Lower leg skin (tissue), 4 donors: ENCODE results near the gene SEC16B. TPM values are rescaled to one million over a fixed set of nuclear protein-coding genes. Genes with fewer than 3 reads are reported as not detected.

Experiments
- DNase-seq, 2 donors: peaks; one replicate each; pipeline ENCODE4 v3.0.0-alpha.2; 2019; ENCODE audit warnings: low spot score in 2 of 2
- H3K4me3 ChIP-seq: fragments of 200-600 bp; sonication (generic); 2 replicates; pipeline ENCODE4 v1.5.1; 2017; ENCODE audit warnings: mild to moderate bottlenecking, low read depth; ENCODE audit not compliant: poor library complexity, severe bottlenecking
- POLR2A ChIP-seq, 2 donors: fragments of 450-650 bp; IDR thresholded peaks; one replicate each; pipeline ENCODE4 v1.6.1; 2016 to 2017; ENCODE audit warnings: antibody characterized with exemption in 2 of 2, mild to moderate bottlenecking in 1 of 2, moderate library complexity in 1 of 2
- WGBS, 2 donors: methylation state at CpG; one replicate each; pipeline ENCODE4 v1.1.5; 2018; 5-methylcytosine and 5-hydroxymethylcytosine counted together
- intact Hi-C: fragments of 100-400 bp; cut with DNase I; formaldehyde crosslinking; loops from one replicate; pipeline ENCODE4 v1.15.0; 2023; ENCODE audit warnings: low total_unique reads
- total RNA-seq, 4 donors: library from RNA; depleted of rRNA; stranded (reverse); fragments of >200 nt; gene quantifications; one replicate each; pipeline ENCODE4 v1.1.0, GENCODE V29; 2016
- TF ChIP-seq, protein P1 (sequence below), 3 donors: fragments of 450-650 bp; IDR thresholded peaks; one replicate each; pipeline ENCODE4 v1.5.1; 2016; ENCODE audit warnings: antibody characterized with exemption in 3 of 3, mild to moderate bottlenecking in 3 of 3, moderate library complexity in 2 of 3

SEC16B gene
- total RNA-seq, 4 donors from 2014 or later = 0.21 to 1.8 (median 1.4) TPM

DNA sequence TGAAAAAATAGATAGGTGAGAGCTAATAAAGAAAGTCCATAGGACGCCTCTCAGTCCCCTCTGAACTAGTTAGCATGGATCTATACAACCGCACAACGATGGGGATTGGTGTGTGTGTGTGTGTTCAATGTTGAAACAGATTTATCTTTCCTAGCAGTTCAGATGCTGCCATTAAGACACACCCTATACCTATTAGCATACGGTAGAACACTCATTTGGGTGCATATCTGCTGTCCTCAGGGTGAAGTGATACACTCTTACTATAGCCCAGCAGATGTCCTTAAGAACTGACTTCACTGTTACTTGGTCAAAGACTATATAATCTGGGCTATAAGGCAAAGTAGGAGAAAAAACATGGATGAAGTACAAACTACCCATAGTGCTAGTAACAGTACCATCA is 4.6 kb downstream of the SEC16B start:
- no peak for TF ChIP-seq POLR2A (IDR thresholded peaks at IDR 0.05)
- TF ChIP-seq, protein P1, sequence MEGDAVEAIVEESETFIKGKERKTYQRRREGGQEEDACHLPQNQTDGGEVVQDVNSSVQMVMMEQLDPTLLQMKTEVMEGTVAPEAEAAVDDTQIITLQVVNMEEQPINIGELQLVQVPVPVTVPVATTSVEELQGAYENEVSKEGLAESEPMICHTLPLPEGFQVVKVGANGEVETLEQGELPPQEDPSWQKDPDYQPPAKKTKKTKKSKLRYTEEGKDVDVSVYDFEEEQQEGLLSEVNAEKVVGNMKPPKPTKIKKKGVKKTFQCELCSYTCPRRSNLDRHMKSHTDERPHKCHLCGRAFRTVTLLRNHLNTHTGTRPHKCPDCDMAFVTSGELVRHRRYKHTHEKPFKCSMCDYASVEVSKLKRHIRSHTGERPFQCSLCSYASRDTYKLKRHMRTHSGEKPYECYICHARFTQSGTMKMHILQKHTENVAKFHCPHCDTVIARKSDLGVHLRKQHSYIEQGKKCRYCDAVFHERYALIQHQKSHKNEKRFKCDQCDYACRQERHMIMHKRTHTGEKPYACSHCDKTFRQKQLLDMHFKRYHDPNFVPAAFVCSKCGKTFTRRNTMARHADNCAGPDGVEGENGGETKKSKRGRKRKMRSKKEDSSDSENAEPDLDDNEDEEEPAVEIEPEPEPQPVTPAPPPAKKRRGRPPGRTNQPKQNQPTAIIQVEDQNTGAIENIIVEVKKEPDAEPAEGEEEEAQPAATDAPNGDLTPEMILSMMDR (IDR thresholded peaks at IDR 0.05) = no peak
- intact Hi-C loops = no loop called here
- no peak for DNase-seq
- 73 to 86% methylated on average over 4 of the region's 4 CpGs for WGBS, 2 donors
- H3K4me3 ChIP-seq = no peak overlapping the region

DNA sequence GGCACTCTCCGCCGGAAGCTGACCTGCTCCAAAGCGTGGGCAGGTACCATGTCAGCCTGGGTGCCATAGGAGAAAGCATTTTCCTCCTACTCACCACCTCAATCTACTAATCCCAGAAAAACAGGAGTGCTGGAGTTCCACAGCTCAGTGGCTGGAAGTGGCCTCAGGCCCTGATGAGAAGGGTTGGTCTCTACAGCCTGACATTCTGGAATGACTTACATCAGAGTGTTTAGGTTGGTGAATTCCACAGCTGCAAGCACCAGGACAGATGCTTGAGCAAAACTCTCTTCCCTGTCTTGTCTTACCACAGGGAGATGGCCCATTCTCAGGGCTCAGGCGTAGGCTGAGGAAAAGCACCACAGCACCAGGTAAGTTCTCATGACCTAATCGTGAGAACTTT is 5.5 kb downstream of the SEC16B start:
- H3K4me3 ChIP-seq = no peak overlapping the region
- 81 to 92% methylated on average over 5 of the region's 5 CpGs for WGBS, 2 donors
- intact Hi-C loops = no loop called here
- DNase-seq = no peak
- TF ChIP-seq POLR2A (IDR thresholded peaks at IDR 0.05) = no peak
- TF ChIP-seq, protein P1 (IDR thresholded peaks at IDR 0.05) = no peak

DNA sequence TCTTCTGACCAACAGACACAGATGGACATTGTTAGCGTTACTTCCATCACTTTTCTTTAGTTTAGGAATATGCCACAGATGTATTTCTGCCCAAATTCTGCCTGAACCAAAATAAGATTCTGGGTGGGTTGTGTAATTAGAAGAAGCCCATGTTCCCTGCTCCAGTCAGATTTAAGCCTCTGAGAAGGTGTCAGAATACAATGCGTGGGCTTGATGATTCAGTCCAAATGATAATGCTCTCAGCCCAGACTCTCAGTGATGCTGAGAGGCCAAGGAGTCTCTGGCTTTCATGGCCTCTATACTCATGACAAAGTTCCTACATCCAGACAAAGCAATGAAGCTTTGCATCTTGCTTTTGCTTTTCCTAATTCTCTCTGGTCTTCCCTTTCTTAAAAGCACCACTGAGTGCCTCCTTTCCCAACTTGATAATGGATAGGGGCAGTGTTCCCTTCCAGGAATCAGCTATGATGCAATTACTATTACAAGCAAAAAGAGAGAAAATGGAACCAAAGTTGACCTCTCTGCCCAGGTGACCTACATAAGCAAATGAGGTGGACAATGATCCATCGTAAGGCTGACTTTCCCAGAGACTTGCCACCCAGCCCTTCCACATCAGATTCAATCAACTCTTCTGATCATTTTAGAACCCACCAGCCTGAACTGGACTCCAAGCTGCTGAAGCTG is 8.8 kb downstream of the SEC16B start:
- no peak for DNase-seq
- WGBS, 2 donors = 63 to 79% methylated on average over 3 of the region's 3 CpGs
- H3K4me3 ChIP-seq = no peak overlapping the region
- intact Hi-C loops = no loop called here
- TF ChIP-seq, protein P1 (IDR thresholded peaks at IDR 0.05) = no peak
- TF ChIP-seq POLR2A (IDR thresholded peaks at IDR 0.05) = no peak

DNA sequence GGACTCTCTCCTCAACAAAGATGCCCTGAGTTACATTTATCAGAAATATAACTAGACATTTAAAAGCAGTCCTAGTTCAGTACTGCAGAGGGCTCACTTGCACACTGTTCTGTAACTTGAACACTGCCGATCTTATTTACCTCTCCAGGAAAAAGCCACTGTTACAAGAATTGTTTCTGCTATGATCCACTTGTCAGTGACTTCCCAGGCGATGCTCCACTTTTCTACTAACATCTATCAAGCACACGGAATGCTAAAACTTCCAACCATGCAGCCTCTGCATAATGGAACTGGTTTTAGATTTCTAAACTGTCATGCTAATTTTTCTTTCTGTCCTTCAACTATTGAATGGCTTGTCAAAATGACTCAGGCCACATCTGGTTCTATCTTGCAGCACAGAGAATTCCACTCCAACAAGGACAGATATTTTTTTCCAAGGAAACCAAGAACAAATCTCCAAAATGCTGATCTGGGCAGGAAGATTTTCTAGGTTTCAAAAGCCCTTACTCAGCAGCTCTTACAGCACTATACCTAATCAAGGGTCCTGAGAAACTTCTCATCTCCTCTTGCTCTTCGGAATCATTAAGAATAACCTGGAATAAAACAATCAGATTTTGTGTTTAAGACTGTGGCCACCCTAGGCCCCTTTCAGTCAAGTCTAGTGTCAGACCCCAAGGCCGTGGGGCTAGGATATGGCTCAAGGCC is 9.9 kb downstream of the SEC16B start:
- intact Hi-C loops = no loop called here
- TF ChIP-seq POLR2A (IDR thresholded peaks at IDR 0.05) = no peak
- TF ChIP-seq, protein P1 (IDR thresholded peaks at IDR 0.05) = no peak
- no peak overlapping the region for H3K4me3 ChIP-seq
- DNase-seq = no peak
- WGBS, 2 donors = 65 to 68% methylated on average over 5 of the region's 5 CpGs

DNA sequence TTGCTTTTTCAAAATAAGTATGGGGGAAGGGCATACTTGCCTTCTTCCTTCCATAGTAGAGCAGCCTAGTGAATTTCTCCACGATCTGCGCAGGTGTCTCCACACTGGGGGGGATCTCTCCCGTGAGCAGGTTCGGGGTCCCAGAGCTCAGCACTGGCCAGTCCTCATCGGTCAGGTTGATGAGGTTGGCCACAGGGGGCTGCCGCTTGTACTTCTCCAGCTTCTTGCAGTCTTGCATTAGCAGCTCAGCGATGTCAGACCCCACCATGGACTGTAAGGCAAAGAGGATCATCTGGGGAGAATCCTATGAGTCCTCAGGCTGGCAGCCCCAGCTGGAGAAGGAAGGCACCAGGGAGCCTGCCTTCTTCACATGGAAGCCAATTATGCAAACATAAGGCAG is 11.8 kb downstream of the SEC16B start:
- intact Hi-C loops = no loop called here
- no peak for DNase-seq
- no peak overlapping the region for H3K4me3 ChIP-seq
- TF ChIP-seq, protein P1 (IDR thresholded peaks at IDR 0.05) = no peak
- TF ChIP-seq POLR2A (IDR thresholded peaks at IDR 0.05) = no peak
- 90 to 95% methylated on average over 7 of the region's 7 CpGs for WGBS, 2 donors
